CD4-positive, alpha-beta memory T cell (primary cell): ENCODE measurements around the gene APOB. TPM values are rescaled to one million over a fixed set of nuclear protein-coding genes. Genes with fewer than 3 reads are reported as not detected.

Experiments
- CTCF ChIA-PET: fragments of 350-600 bp; sonication (Branson Sonifier 250); formaldehyde crosslinking; loops from one replicate; lab custom pipeline; 2021; ENCODE audit warnings: inconsistent platforms; ENCODE audit not compliant: partially characterized antibody; lab: Charles Lee
- POLR2A ChIA-PET: fragments of 350-600 bp; sonication (Branson Sonifier 250); formaldehyde crosslinking; loops from one replicate; lab custom pipeline; 2021; ENCODE audit not compliant: partially characterized antibody; lab: Charles Lee
- DNase-seq, 5 donors: peaks; one replicate each; pipeline versions ENCODE4 v3.0.0 to v3.0.0-alpha.2; 2020 to 2022; ENCODE audit warnings: mixed read lengths in 1 of 5
- H3K27ac ChIP-seq: one replicate; pipeline ENCODE4 v1.7.0; 2013; ENCODE audit warnings: low read depth, low read length
- H3K27me3 ChIP-seq: 2 replicates; pipeline ENCODE4 v1.7.0; 2013; ENCODE audit warnings: mild to moderate bottlenecking, low read length, moderate library complexity; ENCODE audit not compliant: insufficient read depth
- H3K36me3 ChIP-seq: 2 replicates; pipeline ENCODE4 v1.7.0; 2013; ENCODE audit warnings: mild to moderate bottlenecking, low read length, moderate library complexity; ENCODE audit not compliant: insufficient read depth
- H3K4me1 ChIP-seq: 2 replicates; pipeline ENCODE4 v1.7.0; 2013; ENCODE audit warnings: mild to moderate bottlenecking, low read length, moderate library complexity; ENCODE audit not compliant: insufficient read depth
- H3K4me3 ChIP-seq, 2 donors: one replicate each; pipeline ENCODE4 v1.7.0; 2013; ENCODE audit warnings: low read length in 2 of 2, mild to moderate bottlenecking in 1 of 2
- H3K9me3 ChIP-seq, 2 donors: one replicate each; pipeline ENCODE4 v1.7.0; 2013; ENCODE audit warnings: low read length in 2 of 2, control low read depth in 1 of 2; ENCODE audit not compliant: control insufficient read depth in 1 of 2
- H3K27ac Mint-ChIP-seq, 7 donors: one replicate each; pipeline ENCODE4 v1.8.0; 2020 to 2021; ENCODE audit warnings: mixed read lengths in 7 of 7, mild to moderate bottlenecking in 6 of 7, inconsistent platforms in 3 of 7, moderate library complexity in 3 of 7
- H3K27me3 Mint-ChIP-seq, 2 donors: one replicate each; pipeline ENCODE4 v1.8.0; 2020 to 2021; ENCODE audit warnings: mixed read lengths in 2 of 2
- H3K36me3 Mint-ChIP-seq, 2 donors: one replicate each; pipeline ENCODE4 v1.8.0; 2020 to 2021; ENCODE audit warnings: mixed read lengths in 2 of 2, inconsistent platforms in 1 of 2, mild to moderate bottlenecking in 1 of 2
- H3K4me1 Mint-ChIP-seq, 4 donors: one replicate each; pipeline ENCODE4 v1.8.0; 2020 to 2021; ENCODE audit warnings: mixed read lengths in 4 of 4, mild to moderate bottlenecking in 1 of 4
- H3K4me3 Mint-ChIP-seq, 8 donors: one replicate each; pipeline ENCODE4 v1.8.0; 2020 to 2021; ENCODE audit warnings: mixed read lengths in 8 of 8, mild to moderate bottlenecking in 7 of 8, moderate library complexity in 6 of 8, inconsistent platforms in 3 of 8
- H3K9me3 Mint-ChIP-seq, 8 donors: one replicate each; pipeline ENCODE4 v1.8.0; 2020 to 2021; ENCODE audit warnings: mixed read lengths in 8 of 8, mild to moderate bottlenecking in 5 of 8, inconsistent platforms in 3 of 8, moderate library complexity in 1 of 8
- intact Hi-C: fragments of 100-400 bp; cut with micrococcal nuclease; formaldehyde crosslinking; loops from one replicate; pipeline ENCODE4 v1.15.1; 2023
- polyA plus RNA-seq, 2 donors: library from polyadenylated mRNA; unstranded; fragments of 300-500 nt; fragmentation: Illumina TruSeq; gene quantifications; one replicate each; pipeline ENCODE4 v1.2.3, GENCODE V29; 2021
- total RNA-seq, 2 experiments: library from RNA; stranded (reverse); gene quantifications; one replicate each; pipeline ENCODE4 v1.2.3, GENCODE V29; 2021

The APOB gene
- total and polyA plus RNA-seq, 4 experiments from 2014 or later: not detected

GRCh38 chr2:20976527-20976926, 67.3 kb downstream of the APOB start:
- H3K4me3 Mint-ChIP-seq: no peak overlapping the region
- peaks cover 2 to 7% of the 10 kb centered on the region in 2 donors for H3K27me3 Mint-ChIP-seq
- no peaks in the 10 kb centered on the region for H3K36me3 Mint-ChIP-seq
- no peaks in the 10 kb centered on the region for H3K4me1 Mint-ChIP-seq
- Histone ChIP-seq H3K9me3 (no peaks in the 10 kb centered on the region), H3K27me3 (no peaks in the 10 kb centered on the region), H3K36me3 (no peaks in the 10 kb centered on the region), H3K27ac (no peak overlapping the region), H3K4me3 (no peak overlapping the region), H3K4me1 (no peaks in the 10 kb centered on the region)
- ChIA-PET CTCF (interaction anchor here (1.0 kb wide), 1 partner anchor 13 kb away, joined by 3 read pairs; no protein-coding TSS in a partner anchor), POLR2A (no interaction called here)
- DNase-seq: no peak
- intact Hi-C loops: no loop called here
- H3K27ac Mint-ChIP-seq: peak overlapping the region in 1 of 7 donors; percentile 2
- peaks cover 0 to 2% (median 0%) of the 10 kb centered on the region in 8 donors for H3K9me3 Mint-ChIP-seq

- H3K4me1 Mint-ChIP-seq: no peaks in the 10 kb centered on the region
- no peak for DNase-seq
- H3K4me3 ChIP-seq: no peak overlapping the region
- intact Hi-C loops: no loop called here
- no peaks in the 10 kb centered on the region for H3K9me3 Mint-ChIP-seq
- H3K4me1 ChIP-seq: no peaks in the 10 kb centered on the region
- H3K4me3 Mint-ChIP-seq: no peak overlapping the region
- peaks cover 3% of the 10 kb centered on the region for H3K27me3 ChIP-seq
- H3K9me3 ChIP-seq: no peaks in the 10 kb centered on the region
- CTCF ChIA-PET: interaction anchor here (6.6 kb wide), 1 partner anchor 11 kb away, joined by 50 read pairs; no protein-coding TSS in a partner anchor
- POLR2A ChIA-PET: no interaction called here
- peaks cover 7 to 11% of the 10 kb centered on the region in 2 donors for H3K27me3 Mint-ChIP-seq
- H3K36me3 Mint-ChIP-seq: no peaks in the 10 kb centered on the region
- H3K27ac ChIP-seq: no peak overlapping the region
- H3K27ac Mint-ChIP-seq: peak overlapping the region in 1 of 7 donors; percentile 49
- H3K36me3 ChIP-seq: no peaks in the 10 kb centered on the region
These were observed 70.9 kb downstream of the APOB start for GRCh38 chr2:20972792-20973565.

GRCh38 chr2:20972110-20972509, 71.8 kb downstream of the APOB start:
- H3K27me3 Mint-ChIP-seq: peaks cover 9 to 14% of the 10 kb centered on the region in 2 donors
- CTCF ChIA-PET: interaction anchor here (1.6 to 6.6 kb wide), 3 partner anchors 11 to 323 kb away, joined by 3 to 50 read pairs (median 11); no protein-coding TSS in a partner anchor

GRCh38 chr2:20970068-20970467, 73.8 kb downstream of the APOB start:
- peaks cover 12 to 22% of the 10 kb centered on the region in 2 donors for H3K27me3 Mint-ChIP-seq
- H3K9me3 ChIP-seq: no peaks in the 10 kb centered on the region
- intact Hi-C loops: no loop called here
- no peak overlapping the region for H3K4me3 ChIP-seq
- ChIA-PET CTCF (interaction anchor here (0.9 to 6.6 kb wide), 4 partner anchors 9 to 309 kb away, joined by 3 to 50 read pairs (median 8); no protein-coding TSS in a partner anchor), POLR2A (no interaction called here)
- no peak overlapping the region for H3K4me3 Mint-ChIP-seq
- no peaks in the 10 kb centered on the region for H3K36me3 ChIP-seq
- no peaks in the 10 kb centered on the region for H3K4me1 ChIP-seq
- H3K9me3 Mint-ChIP-seq: no peaks in the 10 kb centered on the region
- peaks cover 3% of the 10 kb centered on the region for H3K27me3 ChIP-seq
- no peak overlapping the region for H3K27ac Mint-ChIP-seq
- no peak for DNase-seq
- no peaks in the 10 kb centered on the region for H3K4me1 Mint-ChIP-seq
- no peaks in the 10 kb centered on the region for H3K36me3 Mint-ChIP-seq
- H3K27ac ChIP-seq: no peak overlapping the region

More at GRCh38 chr2:20972110-20972509, 71.8 kb downstream of the APOB start:
- DNase-seq: no peak
- POLR2A ChIA-PET: no interaction called here
- intact Hi-C loops: no loop called here
- H3K4me1 ChIP-seq: no peaks in the 10 kb centered on the region
- H3K9me3 ChIP-seq: no peaks in the 10 kb centered on the region
- H3K27ac ChIP-seq: no peak overlapping the region
- H3K36me3 Mint-ChIP-seq: no peaks in the 10 kb centered on the region
- H3K4me3 ChIP-seq: no peak overlapping the region
- no peak overlapping the region for H3K27ac Mint-ChIP-seq
- no peaks in the 10 kb centered on the region for H3K4me1 Mint-ChIP-seq
- no peaks in the 10 kb centered on the region for H3K9me3 Mint-ChIP-seq
- no peaks in the 10 kb centered on the region for H3K36me3 ChIP-seq
- H3K4me3 Mint-ChIP-seq: no peak overlapping the region
- peaks cover 3% of the 10 kb centered on the region for H3K27me3 ChIP-seq

- no peak overlapping the region for H3K4me3 ChIP-seq
- H3K36me3 Mint-ChIP-seq: no peaks in the 10 kb centered on the region
- H3K4me1 Mint-ChIP-seq: no peaks in the 10 kb centered on the region
- no peaks in the 10 kb centered on the region for H3K9me3 ChIP-seq
- ChIA-PET CTCF (interaction anchor here (1.5 to 12.3 kb wide), 3 partner anchors 14 to 304 kb away, joined by 5 to 246 read pairs (median 113); no protein-coding TSS in a partner anchor), POLR2A (no interaction called here)
- intact Hi-C loops: no loop called here
- no peak overlapping the region for H3K27ac Mint-ChIP-seq
- H3K9me3 Mint-ChIP-seq: no peaks in the 10 kb centered on the region
- DNase-seq: no peak
- H3K27me3 ChIP-seq: peaks cover 2% of the 10 kb centered on the region
- no peak overlapping the region for H3K27ac ChIP-seq
- no peak overlapping the region for H3K4me3 Mint-ChIP-seq
- H3K27me3 Mint-ChIP-seq: peaks cover 16 to 32% of the 10 kb centered on the region in 2 donors
- H3K4me1 ChIP-seq: no peaks in the 10 kb centered on the region
- no peaks in the 10 kb centered on the region for H3K36me3 ChIP-seq
These were observed 77.7 kb downstream of the APOB start for GRCh38 chr2:20966061-20966595.

- ChIA-PET CTCF (interaction anchor here (1.5 to 12.3 kb wide), 4 partner anchors 8 to 303 kb away, joined by 5 to 246 read pairs (median 82); no protein-coding TSS in a partner anchor), POLR2A (no interaction called here)
- intact Hi-C loops: no loop called here
- Mint-ChIP-seq H3K9me3 (peaks cover 0 to 2% (median 0%) of the 10 kb centered on the region in 8 donors), H3K27me3 (peaks cover 15 to 30% of the 10 kb centered on the region in 2 donors), H3K4me3 (no peak overlapping the region), H3K36me3 (no peaks in the 10 kb centered on the region), H3K27ac (no peak overlapping the region), H3K4me1 (no peaks in the 10 kb centered on the region)
- no peak overlapping the region for H3K27ac ChIP-seq
- DNase-seq: no peak
- no peaks in the 10 kb centered on the region for H3K9me3 ChIP-seq
- no peaks in the 10 kb centered on the region for H3K4me1 ChIP-seq
- H3K27me3 ChIP-seq: no peaks in the 10 kb centered on the region
- no peaks in the 10 kb centered on the region for H3K36me3 ChIP-seq
- no peak overlapping the region for H3K4me3 ChIP-seq
These were observed 78.7 kb downstream of the APOB start for GRCh38 chr2:20965221-20965620.

- ChIA-PET CTCF (interaction anchor here (0.8 to 12.3 kb wide), 18 partner anchors 9 to 520 kb away, joined by 3 to 246 read pairs (median 5); no protein-coding TSS in a partner anchor), POLR2A (interaction anchor here (1.2 kb wide), 1 partner anchor 302 kb away, joined by 5 read pairs; no protein-coding TSS in a partner anchor)
- peaks cover 0 to 2% (median 0%) of the 10 kb centered on the region in 8 donors for H3K9me3 Mint-ChIP-seq
- peaks cover 13 to 29% of the 10 kb centered on the region in 2 donors for H3K27me3 Mint-ChIP-seq
- H3K36me3 Mint-ChIP-seq: no peaks in the 10 kb centered on the region
- no peak for DNase-seq
- H3K4me1 Mint-ChIP-seq: no peaks in the 10 kb centered on the region
- Histone ChIP-seq H3K27ac (no peak overlapping the region), H3K9me3 (no peaks in the 10 kb centered on the region), H3K4me3 (no peak overlapping the region), H3K27me3 (no peaks in the 10 kb centered on the region), H3K36me3 (no peaks in the 10 kb centered on the region), H3K4me1 (no peaks in the 10 kb centered on the region)
- H3K4me3 Mint-ChIP-seq: no peak overlapping the region
- intact Hi-C loops: loop anchor here (1.0 kb wide), 2 partner anchors 183 to 298 kb away; no protein-coding TSS in a partner anchor
- no peak overlapping the region for H3K27ac Mint-ChIP-seq
These were observed 80.0 kb downstream of the APOB start for GRCh38 chr2:20963867-20964266.
